ENCODE results near the gene COPS7B. TPM values are rescaled to one million over a fixed set of nuclear protein-coding genes. Genes with fewer than 3 reads are reported as not detected.

Gene COPS7B
- polyA plus RNA-seq, 2 of the 4 experiments (the other 2 are of a cell fraction): 34.3 to 54.9 TPM

DNA sequence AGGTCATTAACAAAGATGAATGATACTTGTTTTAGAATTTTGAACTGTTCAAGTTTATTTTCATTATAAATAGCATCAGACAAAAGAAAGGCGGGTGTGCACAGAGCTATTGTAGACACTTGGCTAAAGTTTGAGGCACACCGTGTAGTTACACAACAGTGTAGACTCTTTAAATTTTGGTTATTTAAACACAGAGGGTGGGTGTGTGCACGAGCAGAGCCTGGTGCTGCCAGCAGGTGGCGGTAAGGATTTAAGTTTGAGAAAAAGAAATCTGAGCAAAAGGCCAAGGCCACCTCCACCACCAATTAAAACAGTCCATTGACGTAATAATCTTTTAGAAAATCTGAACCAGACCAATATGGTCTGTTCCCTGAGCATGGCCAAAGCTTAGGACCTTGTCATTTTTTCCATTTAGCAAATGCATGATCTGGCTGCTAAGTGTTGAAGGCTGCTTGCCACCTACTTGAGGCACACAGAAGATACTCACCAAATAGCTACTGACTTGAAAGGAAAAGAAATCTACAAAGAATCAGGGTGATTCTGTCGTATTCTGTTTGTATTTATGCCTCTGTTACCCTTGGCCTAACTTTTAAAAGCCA lies 14.3 kb downstream of the COPS7B start:
- no peak overlapping the region for H3K27ac ChIP-seq
- H3K4me1 ChIP-seq: peaks cover 5% of the 10 kb centered on the region; the same call in 1 of the 3 replicates
- POLR2A ChIA-PET: no interaction called here
- WGBS (ENCODE audit: missing lambda C conversion rate): 26% methylated on average over 6 of the region's 6 CpGs
- CTCF ChIA-PET: interaction anchor here (0.7 to 4.2 kb wide), 19 partner anchors 10 to 742 kb away, joined by 3 to 30 read pairs (median 4); partner anchors contain the start of gene COPS7B
- no peak overlapping the region for H3K4me2 ChIP-seq
- TF ChIP-seq NFE2L2 (conservative IDR thresholded peaks at IDR 0.05; ENCODE audit: low read length) (no peak), RAD21 (conservative IDR thresholded peaks at IDR 0.05 in 1 of 2, IDR thresholded peaks at IDR 0.05 in 1 of 2) (peak; percentile 28 to 52; a peak in 2 of 5 replicates)
- TF ChIP-seq, protein P1, sequence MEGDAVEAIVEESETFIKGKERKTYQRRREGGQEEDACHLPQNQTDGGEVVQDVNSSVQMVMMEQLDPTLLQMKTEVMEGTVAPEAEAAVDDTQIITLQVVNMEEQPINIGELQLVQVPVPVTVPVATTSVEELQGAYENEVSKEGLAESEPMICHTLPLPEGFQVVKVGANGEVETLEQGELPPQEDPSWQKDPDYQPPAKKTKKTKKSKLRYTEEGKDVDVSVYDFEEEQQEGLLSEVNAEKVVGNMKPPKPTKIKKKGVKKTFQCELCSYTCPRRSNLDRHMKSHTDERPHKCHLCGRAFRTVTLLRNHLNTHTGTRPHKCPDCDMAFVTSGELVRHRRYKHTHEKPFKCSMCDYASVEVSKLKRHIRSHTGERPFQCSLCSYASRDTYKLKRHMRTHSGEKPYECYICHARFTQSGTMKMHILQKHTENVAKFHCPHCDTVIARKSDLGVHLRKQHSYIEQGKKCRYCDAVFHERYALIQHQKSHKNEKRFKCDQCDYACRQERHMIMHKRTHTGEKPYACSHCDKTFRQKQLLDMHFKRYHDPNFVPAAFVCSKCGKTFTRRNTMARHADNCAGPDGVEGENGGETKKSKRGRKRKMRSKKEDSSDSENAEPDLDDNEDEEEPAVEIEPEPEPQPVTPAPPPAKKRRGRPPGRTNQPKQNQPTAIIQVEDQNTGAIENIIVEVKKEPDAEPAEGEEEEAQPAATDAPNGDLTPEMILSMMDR (IDR thresholded peaks at IDR 0.05): peak; percentile 68
- DNase-seq (ENCODE audit: low read depth in 1 of 2, low spot score in 1 of 2): peak; percentile 15 to 49
- no peak for FAIRE-seq
- H3K9me3 ChIP-seq: no peaks in the 10 kb centered on the region
- no peak overlapping the region for H3K4me3 ChIP-seq
- peak; percentile 74 to 85; a peak in 5 of 6 replicates for ATAC-seq

DNA sequence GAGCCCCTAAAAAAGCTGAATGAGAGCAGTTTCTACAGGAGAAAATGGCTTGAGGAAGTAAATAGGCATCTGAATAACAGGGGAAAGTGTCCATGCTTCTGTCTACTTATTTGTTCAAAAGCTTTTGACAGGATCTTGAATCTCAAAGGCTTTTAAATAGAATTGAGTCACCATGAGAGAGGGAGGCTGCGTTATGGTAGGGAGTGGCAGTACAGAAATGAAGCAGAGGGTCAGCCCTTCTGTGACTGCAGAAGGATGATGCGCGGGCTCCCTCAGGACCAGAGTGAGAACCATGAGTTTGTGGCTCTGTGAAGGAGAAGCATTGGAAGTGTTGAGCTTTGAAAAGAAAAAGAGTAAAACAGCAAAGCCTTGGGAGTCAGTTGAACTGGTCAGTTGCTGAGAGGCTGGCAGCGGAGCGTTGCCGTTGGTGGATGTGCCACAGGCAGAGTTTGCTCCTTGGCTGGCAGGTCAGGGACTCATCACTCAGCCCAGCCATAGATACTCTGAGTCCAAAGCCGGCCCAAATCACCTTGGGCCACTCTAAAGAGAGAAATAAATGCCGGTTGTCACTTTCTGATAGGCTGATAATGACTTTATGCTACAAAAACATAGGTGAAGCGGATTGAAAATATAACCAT lies 17.4 kb downstream of the COPS7B start:
- POLR2A ChIA-PET: no interaction called here
- Histone ChIP-seq H3K4me3 (no peak overlapping the region), H3K27ac (no peak overlapping the region), H3K4me1 (no peaks in the 10 kb centered on the region), H3K9me3 (no peaks in the 10 kb centered on the region), H3K4me2 (no peak overlapping the region)
- CTCF ChIA-PET: no interaction called here
- 92% methylated on average over 9 of the region's 9 CpGs for WGBS (ENCODE audit: missing lambda C conversion rate)
- FAIRE-seq (no peak), DNase-seq (ENCODE audit: low read depth in 1 of 2, low spot score in 1 of 2) (no peak), ATAC-seq (no peak)
- TF ChIP-seq SMC3 (IDR thresholded peaks at IDR 0.05): no peak
- TF ChIP-seq JUNB (IDR thresholded peaks at IDR 0.05): no peak
- TF ChIP-seq NPAS2 (CRISPR knock-in tag; IDR thresholded peaks at IDR 0.05; ENCODE audit: borderline replicate concordance): no peak

GRCh38 chr2:231807020-231807419 lies 20.8 kb downstream of the COPS7B start:
- ChIA-PET POLR2A (no interaction called here), CTCF (interaction anchor here (0.9 to 3.5 kb wide), 4 partner anchors 8 to 46 kb away, joined by 3 to 12 read pairs (median 6); no protein-coding TSS in a partner anchor)
- H3K9me3 ChIP-seq: no peaks in the 10 kb centered on the region
- H3K4me3 ChIP-seq: no peak overlapping the region
- ATAC-seq (no peak), DNase-seq (ENCODE audit: low read depth in 1 of 2, low spot score in 1 of 2) (no peak), FAIRE-seq (no peak)
- TF ChIP-seq ZSCAN20 (CRISPR knock-in tag; IDR thresholded peaks at IDR 0.05): no peak
- TF ChIP-seq, protein P1 (IDR thresholded peaks at IDR 0.05): no peak
- TF ChIP-seq, protein P2, sequence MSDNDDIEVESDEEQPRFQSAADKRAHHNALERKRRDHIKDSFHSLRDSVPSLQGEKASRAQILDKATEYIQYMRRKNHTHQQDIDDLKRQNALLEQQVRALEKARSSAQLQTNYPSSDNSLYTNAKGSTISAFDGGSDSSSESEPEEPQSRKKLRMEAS (IDR thresholded peaks at IDR 0.05): no peak
- TF ChIP-seq FOSB (CRISPR knock-in tag; IDR thresholded peaks at IDR 0.05): no peak
- TF ChIP-seq GATA3 (IDR thresholded peaks at IDR 0.05; ENCODE audit: borderline replicate concordance): no peak
- TF ChIP-seq SMC3 (IDR thresholded peaks at IDR 0.05): no peak
- no peak for TF ChIP-seq HES2 (IDR thresholded peaks at IDR 0.05)
- no peak for TF ChIP-seq FOSL2 (IDR thresholded peaks at IDR 0.05)
- no peak for TF ChIP-seq FOSL2 (CRISPR knock-in tag; IDR thresholded peaks at IDR 0.05)
- TF ChIP-seq, protein P3, sequence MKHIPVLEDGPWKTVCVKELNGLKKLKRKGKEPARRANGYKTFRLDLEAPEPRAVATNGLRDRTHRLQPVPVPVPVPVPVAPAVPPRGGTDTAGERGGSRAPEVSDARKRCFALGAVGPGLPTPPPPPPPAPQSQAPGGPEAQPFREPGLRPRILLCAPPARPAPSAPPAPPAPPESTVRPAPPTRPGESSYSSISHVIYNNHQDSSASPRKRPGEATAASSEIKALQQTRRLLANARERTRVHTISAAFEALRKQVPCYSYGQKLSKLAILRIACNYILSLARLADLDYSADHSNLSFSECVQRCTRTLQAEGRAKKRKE (CRISPR knock-in tag; IDR thresholded peaks at IDR 0.05; ENCODE audit: low read depth): no peak
- TF ChIP-seq HEYL (CRISPR knock-in tag; IDR thresholded peaks at IDR 0.05): no peak
- no peak for TF ChIP-seq RARB (CRISPR knock-in tag; IDR thresholded peaks at IDR 0.05)
- 79% methylated on average over 2 of the region's 2 CpGs for WGBS (ENCODE audit: missing lambda C conversion rate)
- no peak overlapping the region for H3K27ac ChIP-seq
- H3K4me1 ChIP-seq: peaks cover 9% of the 10 kb centered on the region; the same call in 2 of the 3 replicates
- no peak overlapping the region for H3K4me2 ChIP-seq

All from A549 (cell line).